HS-5 (cell line): ENCODE results near the gene TM9SF4.

Experiments
- DNase-seq: peaks from one replicate; pipeline ENCODE4 v3.0.0-alpha.2; 2012; ENCODE audit warnings: low read depth

The TM9SF4 gene

GRCh38 chr20:32109392-32110172 lies at the start of gene TM9SF4:
TSS of gene TM9SF4 (plus strand) at chr20:32109714. CDS start at chr20:32109741, 27 bp downstream.
- DNase-seq, result peak; percentile 98

GRCh38 chr20:32062776-32063170 lies 46.7 kb upstream of the TM9SF4 start:
- no peak for DNase-seq

GRCh38 chr20:32063695-32064094 lies 45.8 kb upstream of the TM9SF4 start:
- no peak for DNase-seq

- DNase-seq, result no peak
These were observed 44.8 kb upstream of the TM9SF4 start for GRCh38 chr20:32064667-32065066.

GRCh38 chr20:32067234-32067821 lies 42.2 kb upstream of the TM9SF4 start:
- peak; percentile 83 for DNase-seq

- DNase-seq, result no peak
These were observed 41.3 kb upstream of the TM9SF4 start for GRCh38 chr20:32068174-32068573.

GRCh38 chr20:32069711-32070110 lies 39.8 kb upstream of the TM9SF4 start:
- DNase-seq, result no peak

GRCh38 chr20:32070282-32070681 lies 39.2 kb upstream of the TM9SF4 start:
- no peak for DNase-seq

GRCh38 chr20:32070690-32071213 lies 38.8 kb upstream of the TM9SF4 start:
- DNase-seq, result no peak

- DNase-seq, result no peak
These were observed 37.9 kb upstream of the TM9SF4 start for GRCh38 chr20:32071395-32072167.

GRCh38 chr20:32072168-32072750 lies 37.3 kb upstream of the TM9SF4 start:
- no peak for DNase-seq

GRCh38 chr20:32075534-32075933 lies 34.0 kb upstream of the TM9SF4 start:
- no peak for DNase-seq

GRCh38 chr20:32077190-32077589 lies 32.3 kb upstream of the TM9SF4 start:
- no peak for DNase-seq

- no peak for DNase-seq
These were observed 31.2 kb upstream of the TM9SF4 start for GRCh38 chr20:32078322-32078721.

GRCh38 chr20:32078791-32079190 lies 30.7 kb upstream of the TM9SF4 start:
- no peak for DNase-seq

- DNase-seq, result no peak
These were observed 29.8 kb upstream of the TM9SF4 start for GRCh38 chr20:32079655-32080109.

- no peak for DNase-seq
These were observed 28.7 kb upstream of the TM9SF4 start for GRCh38 chr20:32080783-32081182.

GRCh38 chr20:32083469-32083868 lies 26.0 kb upstream of the TM9SF4 start:
- no peak for DNase-seq

GRCh38 chr20:32087070-32087469 lies 22.4 kb upstream of the TM9SF4 start:
- DNase-seq, result no peak

GRCh38 chr20:32088759-32089158 lies 20.8 kb upstream of the TM9SF4 start:
- no peak for DNase-seq

GRCh38 chr20:32089637-32090362 lies 19.7 kb upstream of the TM9SF4 start:
- no peak for DNase-seq
